ENCODE results near the gene TSFM. TPM values are rescaled to one million over a fixed set of nuclear protein-coding genes. Genes with fewer than 3 reads are reported as not detected.
A peak's percentile ranks its signal among the peaks of the same experiment; 100 is the strongest.

The TSFM gene
- total RNA-seq, 1 donor from 2014 or later, result 24.3 TPM

GRCh38 chr12:57809425-57809824, 26.8 kb downstream of the TSFM start:
- ATAC-seq (no peak), DNase-seq (no peak)
- intact Hi-C loops (cut with DNase I), result no loop called here
- no peak overlapping the region for H3K4me3 ChIP-seq
- no peaks in the 10 kb centered on the region for H3K27me3 ChIP-seq
- no peak overlapping the region for H3K27ac ChIP-seq
- H3K4me1 ChIP-seq, result no peaks in the 10 kb centered on the region
- H3K9me3 ChIP-seq, result no peaks in the 10 kb centered on the region
- no peak for TF ChIP-seq CTCF (IDR thresholded peaks at IDR 0.05)
- H3K36me3 ChIP-seq, result peaks cover 77% of the 10 kb centered on the region

GRCh38 chr12:57810450-57810849, 27.9 kb downstream of the TSFM start:
- Histone ChIP-seq H3K36me3 (peaks cover 68% of the 10 kb centered on the region), H3K4me3 (no peak overlapping the region), H3K27me3 (no peaks in the 10 kb centered on the region), H3K27ac (no peak overlapping the region), H3K9me3 (no peaks in the 10 kb centered on the region), H3K4me1 (peaks cover 3% of the 10 kb centered on the region)
- intact Hi-C loops (cut with DNase I), result no loop called here
- ATAC-seq (no peak), DNase-seq (no peak)
- no peak for TF ChIP-seq CTCF (IDR thresholded peaks at IDR 0.05)

GRCh38 chr12:57811028-57811755, 28.6 kb downstream of the TSFM start:
- H3K36me3 ChIP-seq, result peaks cover 64% of the 10 kb centered on the region
- H3K27me3 ChIP-seq, result no peaks in the 10 kb centered on the region
- peaks cover 11% of the 10 kb centered on the region for H3K4me1 ChIP-seq
- H3K27ac ChIP-seq, result no peak overlapping the region
- ATAC-seq (no peak), DNase-seq (no peak)
- intact Hi-C loops (cut with DNase I), result no loop called here
- TF ChIP-seq CTCF (IDR thresholded peaks at IDR 0.05), result no peak
- H3K4me3 ChIP-seq, result no peak overlapping the region
- no peaks in the 10 kb centered on the region for H3K9me3 ChIP-seq

GRCh38 chr12:57813111-57813970, 30.8 kb downstream of the TSFM start:
- no peaks in the 10 kb centered on the region for H3K9me3 ChIP-seq
- DNase-seq (no peak), ATAC-seq (no peak)
- intact Hi-C loops (cut with DNase I), result no loop called here
- H3K4me1 ChIP-seq, result peaks cover 26% of the 10 kb centered on the region
- no peak overlapping the region for H3K4me3 ChIP-seq
- H3K27me3 ChIP-seq, result no peaks in the 10 kb centered on the region
- no peak overlapping the region for H3K27ac ChIP-seq
- H3K36me3 ChIP-seq, result peaks cover 43% of the 10 kb centered on the region
- no peak for TF ChIP-seq CTCF (IDR thresholded peaks at IDR 0.05)

- H3K9me3 ChIP-seq, result no peaks in the 10 kb centered on the region
- no peak overlapping the region for H3K27ac ChIP-seq
- TF ChIP-seq CTCF (IDR thresholded peaks at IDR 0.05), result no peak
- no peak overlapping the region for H3K4me3 ChIP-seq
- peaks cover 34% of the 10 kb centered on the region for H3K36me3 ChIP-seq
- no peaks in the 10 kb centered on the region for H3K27me3 ChIP-seq
- H3K4me1 ChIP-seq, result peaks cover 26% of the 10 kb centered on the region
- ATAC-seq, result no peak
- peak; percentile 19 for DNase-seq
- intact Hi-C loops (cut with DNase I), result no loop called here
Observed at GRCh38 chr12:57813971-57814772, 31.6 kb downstream of the TSFM start.
